ENCODE measurements around the gene ZFP14. TPM values are rescaled to one million over a fixed set of nuclear protein-coding genes. Genes with fewer than 3 reads are reported as not detected.
"Not testable (repeated sequence)": the region's sequence is repeated elsewhere in the genome, so short reads cannot be mapped to it uniquely, and the experiment has no call there.

Gene ZFP14
- total RNA-seq, 2 donors from 2014 or later, result 3.5 to 4.7 TPM

GRCh38 chr19:36310416-36310990 is 68.5 kb downstream of the ZFP14 start:
- H3K36me3 Mint-ChIP-seq (ENCODE audit: low read depth); H3K9me3 ChIP-seq (ENCODE audit: control insufficient read depth, low read length, poor library complexity, severe bottlenecking); DNase-seq; H3K4me3 Mint-ChIP-seq; H3K4me1 Mint-ChIP-seq; H3K27ac Mint-ChIP-seq; ATAC-seq; H3K27me3 Mint-ChIP-seq: not testable (repeated sequence)

- not testable (repeated sequence) for H3K4me1 Mint-ChIP-seq; H3K9me3 ChIP-seq (ENCODE audit: control insufficient read depth, low read length, poor library complexity, severe bottlenecking); DNase-seq; ATAC-seq; H3K4me3 Mint-ChIP-seq; H3K27ac Mint-ChIP-seq; H3K27me3 Mint-ChIP-seq; H3K36me3 Mint-ChIP-seq (ENCODE audit: low read depth)
Observed at GRCh38 chr19:36309759-36310158, 69.2 kb downstream of the ZFP14 start.

GRCh38 chr19:36309309-36309708 is 69.7 kb downstream of the ZFP14 start:
- not testable (repeated sequence) for H3K36me3 Mint-ChIP-seq (ENCODE audit: low read depth); H3K4me3 Mint-ChIP-seq

GRCh38 chr19:36292317-36292716 is 86.7 kb downstream of the ZFP14 start:
- H3K4me1 Mint-ChIP-seq; ATAC-seq; H3K36me3 Mint-ChIP-seq (ENCODE audit: low read depth); DNase-seq; H3K9me3 ChIP-seq (ENCODE audit: control insufficient read depth, low read length, poor library complexity, severe bottlenecking); H3K27me3 Mint-ChIP-seq; H3K4me3 Mint-ChIP-seq; H3K27ac Mint-ChIP-seq: not testable (repeated sequence)

More at GRCh38 chr19:36309309-36309708, 69.7 kb downstream of the ZFP14 start:
- not testable (repeated sequence) for H3K27ac Mint-ChIP-seq; H3K27me3 Mint-ChIP-seq; H3K9me3 ChIP-seq (ENCODE audit: control insufficient read depth, low read length, poor library complexity, severe bottlenecking); H3K4me1 Mint-ChIP-seq; ATAC-seq
- DNase-seq, result peak in 1 of 3 donors; percentile 12

Other genes starting within 250 kb of the ZFP14 start
- 100 to 1,000 TPM; 323 to 327 TPM for gene CAPNS1, start 239.1 kb downstream of the ZFP14 start, total RNA-seq
- gene COX7A1, start 226.8 kb downstream of the ZFP14 start, total RNA-seq, result not detected
- gene ZNF565, start 164.5 kb downstream of the ZFP14 start, total RNA-seq, result 1 to 10 TPM; 9.3 to 9.4 TPM
- 10 to 100 TPM; 23.8 to 29.5 TPM for gene ZNF146, start 164.1 kb downstream of the ZFP14 start, total RNA-seq
- 1 to 10 TPM; 1.4 to 2.2 TPM for gene ZFP82, start 39.4 kb upstream of the ZFP14 start, total RNA-seq
- gene ZNF566, start 110.4 kb upstream of the ZFP14 start, total RNA-seq, result 1 to 10 TPM; 7.8 to 8.5 TPM
- gene ZNF260, start 149.1 kb upstream of the ZFP14 start, total RNA-seq, result 1 to 10 TPM; 4.6 to 5.4 TPM
- gene ZNF529, start 194.1 kb upstream of the ZFP14 start, total RNA-seq, result 10 to 100 TPM; 25.9 to 30.6 TPM
- gene ZNF382, start 226.1 kb upstream of the ZFP14 start, total RNA-seq, result 1 to 10 TPM; 6.4 to 7.0 TPM

Measured in T-helper 17 cell (primary cell).